HFF-Myc (cell line): ENCODE data around the gene SCG5.

Source experiments
- DNase-seq: peaks from one replicate; pipeline ENCODE4 v3.0.0-alpha.2; 2011; ENCODE audit warnings: low read depth; ENCODE audit errors: extremely low read depth
- H3K4me3 ChIP-seq: replicated peaks from 2 replicates; pipeline ENCODE4 v1.5.1; 2011; ENCODE audit warnings: low read depth, mild to moderate bottlenecking, control low read depth, low read length
- CTCF ChIP-seq: IDR thresholded peaks from 2 replicates; pipeline ENCODE4 v1.5.1; 2012; ENCODE audit warnings: mild to moderate bottlenecking, low read depth, low read length, control low read depth; ENCODE audit errors: missing control alignments

SCG5 gene

GRCh38 chr15:32746116-32746857, 104.8 kb downstream of the SCG5 start:
- H3K4me3 ChIP-seq = no peak overlapping the region
- no peak for DNase-seq
- no peak for TF ChIP-seq CTCF
